Pancreas (tissue), 10 donors: Measurements from ENCODE around the gene STAC3. TPM values are rescaled to one million over a fixed set of nuclear protein-coding genes. Genes with fewer than 3 reads are reported as not detected.
A peak's percentile ranks its signal among the peaks of the same experiment; 100 is the strongest.

Experiments
- ATAC-seq, 4 donors: fragments of 200-7000 bp; cut with Tn5 transposase; one replicate each; pipeline versions ENCODE4 v1.8.0 to v1.9.1; 2020; ENCODE audit warnings: mild to moderate bottlenecking in 4 of 4, moderate library complexity in 4 of 4
- DNase-seq, 6 donors: peaks; one replicate each; pipeline ENCODE4 v3.0.0-alpha.2; 2020
- FAIRE-seq: peaks from 2 replicates; lab custom pipeline; 2012; peaks lifted over from hg19 to GRCh38; lab: Jason Lieb, UNC
- H3K27ac ChIP-seq, 4 donors: fragments of 200-600 bp; sonication (generic); 1 replicate in 3 of 4; 2 replicates in 1 of 4; pipeline versions ENCODE4 v1.5.0 to v1.8.0; 2020
- H3K27me3 ChIP-seq, 4 donors: fragments of 200-600 bp; one replicate each; pipeline ENCODE4 v1.8.0; 2021
- H3K36me3 ChIP-seq, 3 donors: fragments of 200-600 bp; sonication (generic) in 1 of 3; one replicate each; pipeline versions ENCODE4 v1.5.0 to v1.8.0; 2020 to 2021
- H3K4me1 ChIP-seq, 3 donors: fragments of 200-600 bp; one replicate each; pipeline ENCODE4 v1.8.0; 2021
- H3K4me3 ChIP-seq, 4 donors: fragments of 200-600 bp; sonication (generic) in 2 of 4; one replicate each; pipeline versions ENCODE4 v1.5.0 to v1.8.0; 2020 to 2021
- H3K9me3 ChIP-seq, 4 donors: fragments of 200-600 bp; one replicate each; pipeline ENCODE4 v1.8.0; 2021
- WGBS, 2 donors: extraction: QIAGEN DNeasy Blood & Tissue Kit; methylation state at CpG; one replicate each; pipeline ENCODE4 v1.1.7; 2013; 5-methylcytosine and 5-hydroxymethylcytosine counted together
- intact Hi-C, 3 donors: fragments of 100-400 bp; cut with DNase I; formaldehyde crosslinking; loops; one replicate each; pipeline versions ENCODE4 v1.11.1 to v1.14.2; 2022
- polyA plus RNA-seq, 2 donors: library from polyadenylated mRNA; stranded (reverse); fragments of 200-250 nt; gene quantifications; one replicate each; pipeline ENCODE4 v1.2.3, GENCODE V29; 2013
- total RNA-seq, 6 donors: library from RNA; stranded (reverse); fragmentation: NEBNext Ultra II Directional in 4 of 6; extraction: Animal tissue kit (Norgen Biotek cat#: 25700) in 4 of 6; gene quantifications; one replicate each; pipeline versions ENCODE4 v1.2.1 to v1.2.4, GENCODE V29; 2021 to 2023
- TF ChIP-seq, protein P1 (sequence below), 4 donors: fragments of 200-600 bp; sonication (generic) in 3 of 4; IDR thresholded peaks; one replicate each; pipeline versions ENCODE4 v1.5.0 to v1.8.0; 2021; ENCODE audit warnings: antibody characterized with exemption in 4 of 4
- donor health status: healthy with polysubstance abuse.
- donor health status: DM: no; HTN: no; CAD: no; lungs with moderate emphysema.
- donor health status: DM: no; HTN: no; CAD: no.
- donor health status: control.
- donor health status: control.
- donor health status: Bipolar disorder and iron deficiency.
- donor health status: DM: yes; HTN: yes; CAD: no.
- donor health status: DM: no; HTN: no; CAD: no.
- donor health status: DM: no; HTN: no; CAD: no.
- donor health status: DM: yes; HTN: yes; CAD: no.

STAC3 gene
- total and polyA plus RNA-seq, 8 donors, result 0.46 to 3.0 (median 1.1) TPM

DNA sequence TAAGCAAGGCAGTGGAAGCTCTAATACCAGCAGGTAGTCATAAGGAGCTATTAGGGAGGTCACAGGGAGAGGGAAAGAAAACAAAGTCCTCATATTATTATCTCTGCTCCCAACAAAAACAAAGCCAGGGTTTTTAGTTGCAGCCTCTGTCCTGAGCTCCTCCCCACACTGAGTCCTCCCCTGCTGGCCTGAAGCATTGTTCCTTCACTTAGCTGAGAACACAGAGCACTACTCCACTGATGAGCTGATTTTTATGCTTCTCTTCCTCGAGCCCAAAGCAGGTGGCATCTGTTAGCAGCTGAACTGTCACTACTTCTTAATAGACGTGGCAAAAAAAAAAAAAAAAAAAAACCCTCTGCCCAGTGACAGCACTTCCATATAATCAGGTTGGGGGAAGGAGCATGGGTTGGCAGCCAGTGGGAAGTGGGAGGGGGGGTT is 10.5 kb upstream of the STAC3 start:
- intact Hi-C loops, result no loop called here
- FAIRE-seq (no peak), ATAC-seq (peak in 2 of 4 donors; percentile 38 to 45), DNase-seq (no peak)
- Histone ChIP-seq H3K27ac (no peak overlapping the region), H3K36me3 (peaks cover 0 to 20% (median 8%) of the 10 kb centered on the region in 3 donors), H3K9me3 (no peaks in the 10 kb centered on the region), H3K4me3 (no peak overlapping the region), H3K27me3 (no peaks in the 10 kb centered on the region), H3K4me1 (peaks cover 4 to 16% (median 7%) of the 10 kb centered on the region in 3 donors)
- TF ChIP-seq, protein P1, sequence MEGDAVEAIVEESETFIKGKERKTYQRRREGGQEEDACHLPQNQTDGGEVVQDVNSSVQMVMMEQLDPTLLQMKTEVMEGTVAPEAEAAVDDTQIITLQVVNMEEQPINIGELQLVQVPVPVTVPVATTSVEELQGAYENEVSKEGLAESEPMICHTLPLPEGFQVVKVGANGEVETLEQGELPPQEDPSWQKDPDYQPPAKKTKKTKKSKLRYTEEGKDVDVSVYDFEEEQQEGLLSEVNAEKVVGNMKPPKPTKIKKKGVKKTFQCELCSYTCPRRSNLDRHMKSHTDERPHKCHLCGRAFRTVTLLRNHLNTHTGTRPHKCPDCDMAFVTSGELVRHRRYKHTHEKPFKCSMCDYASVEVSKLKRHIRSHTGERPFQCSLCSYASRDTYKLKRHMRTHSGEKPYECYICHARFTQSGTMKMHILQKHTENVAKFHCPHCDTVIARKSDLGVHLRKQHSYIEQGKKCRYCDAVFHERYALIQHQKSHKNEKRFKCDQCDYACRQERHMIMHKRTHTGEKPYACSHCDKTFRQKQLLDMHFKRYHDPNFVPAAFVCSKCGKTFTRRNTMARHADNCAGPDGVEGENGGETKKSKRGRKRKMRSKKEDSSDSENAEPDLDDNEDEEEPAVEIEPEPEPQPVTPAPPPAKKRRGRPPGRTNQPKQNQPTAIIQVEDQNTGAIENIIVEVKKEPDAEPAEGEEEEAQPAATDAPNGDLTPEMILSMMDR (IDR thresholded peaks at IDR 0.05), result no peak
- WGBS, 2 donors, result 41 to 65% methylated on average over 2 of the region's 2 CpGs

DNA sequence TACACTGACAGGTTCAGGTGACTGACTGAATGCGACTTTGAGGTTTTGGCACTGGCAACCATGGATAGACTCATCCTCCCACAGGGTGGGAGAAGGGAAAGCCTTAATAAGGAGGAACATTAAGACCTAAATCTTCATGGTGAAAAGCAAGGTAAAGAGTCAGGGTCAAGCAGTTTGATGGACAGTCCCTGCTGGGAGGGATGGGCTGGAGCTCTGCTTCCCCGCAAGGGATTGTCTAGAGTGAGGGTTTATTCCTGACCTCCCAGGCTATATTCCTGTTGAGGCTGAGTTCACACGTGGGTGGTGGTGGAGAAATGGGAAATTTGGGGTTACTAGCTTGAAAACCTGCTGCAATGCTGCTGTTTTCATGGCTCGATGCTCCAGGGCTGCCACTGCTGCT is 9.4 kb upstream of the STAC3 start:
- no peak for DNase-seq
- intact Hi-C loops, result no loop called here
- Histone ChIP-seq H3K36me3 (peaks cover 0 to 16% (median 8%) of the 10 kb centered on the region in 3 donors), H3K9me3 (no peaks in the 10 kb centered on the region), H3K4me3 (no peak overlapping the region), H3K27me3 (no peaks in the 10 kb centered on the region), H3K27ac (no peak overlapping the region), H3K4me1 (peaks cover 4 to 16% (median 7%) of the 10 kb centered on the region in 3 donors)
- FAIRE-seq, result no peak
- WGBS, 2 donors, result 91 to 93% methylated on average over 4 of the region's 4 CpGs
- TF ChIP-seq, protein P1 (IDR thresholded peaks at IDR 0.05), result no peak
- ATAC-seq, result no peak

DNA sequence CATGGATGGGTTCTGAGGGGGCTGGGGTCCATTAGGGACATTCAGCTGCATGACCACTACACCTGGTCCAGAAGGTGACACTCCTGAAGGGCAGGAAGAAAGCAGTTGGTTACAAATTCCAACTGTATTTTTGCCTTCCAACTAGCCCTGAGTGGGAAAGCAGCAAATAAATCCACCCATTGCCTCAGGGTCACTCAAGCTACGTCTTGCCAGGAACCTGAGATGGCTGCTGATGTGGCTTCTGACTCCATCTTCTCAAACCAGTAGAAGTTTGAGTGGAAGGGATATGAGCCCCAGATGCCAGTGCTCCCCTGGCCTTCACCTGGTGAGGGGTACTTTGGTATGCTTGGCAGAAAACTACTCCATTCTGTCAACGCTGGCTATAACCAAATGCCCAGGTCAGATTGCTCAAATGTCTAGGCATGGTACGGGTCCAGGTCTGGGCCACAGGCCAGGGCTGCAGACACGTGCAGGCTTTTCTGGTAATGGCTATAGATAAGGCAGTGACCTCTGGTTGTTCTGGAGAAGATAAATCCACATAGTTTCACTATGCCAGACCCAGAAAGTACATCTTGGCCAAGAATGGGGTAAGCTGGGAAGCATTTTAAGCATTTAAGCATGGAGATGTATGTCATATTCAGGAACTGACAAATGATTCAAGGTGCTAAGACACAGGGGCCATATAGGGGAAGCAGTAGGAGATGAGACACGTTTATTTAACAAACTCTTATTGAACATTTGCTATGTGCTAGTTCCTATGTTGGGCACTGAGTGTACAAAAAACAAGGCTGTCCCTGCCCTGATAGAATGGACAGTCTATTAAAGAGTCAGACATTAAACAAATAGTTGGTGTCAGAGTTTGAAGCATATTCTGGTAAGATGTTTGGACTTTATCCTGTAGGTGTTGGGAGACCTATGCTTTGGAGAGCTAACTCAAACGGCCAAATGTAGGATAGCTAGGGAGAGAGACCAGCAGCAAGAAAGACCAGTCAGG is 8.3 kb upstream of the STAC3 start:
- FAIRE-seq (no peak), ATAC-seq (peak; percentile 80 to 92 (median 86)), DNase-seq (peak in 4 of 6 donors; percentile 52 to 70 (median 64))
- Histone ChIP-seq H3K36me3 (peaks cover 0 to 16% (median 8%) of the 10 kb centered on the region in 3 donors), H3K4me3 (no peak overlapping the region), H3K27ac (peak overlapping the region in 2 of 4 donors; percentile 4 to 51), H3K4me1 (peaks cover 4 to 16% (median 7%) of the 10 kb centered on the region in 3 donors), H3K27me3 (no peaks in the 10 kb centered on the region), H3K9me3 (no peaks in the 10 kb centered on the region)
- TF ChIP-seq, protein P1 (IDR thresholded peaks at IDR 0.05), result no peak
- 16 to 18% methylated on average over 6 of the region's 6 CpGs for WGBS, 2 donors
- intact Hi-C loops, result no loop called here

DNA sequence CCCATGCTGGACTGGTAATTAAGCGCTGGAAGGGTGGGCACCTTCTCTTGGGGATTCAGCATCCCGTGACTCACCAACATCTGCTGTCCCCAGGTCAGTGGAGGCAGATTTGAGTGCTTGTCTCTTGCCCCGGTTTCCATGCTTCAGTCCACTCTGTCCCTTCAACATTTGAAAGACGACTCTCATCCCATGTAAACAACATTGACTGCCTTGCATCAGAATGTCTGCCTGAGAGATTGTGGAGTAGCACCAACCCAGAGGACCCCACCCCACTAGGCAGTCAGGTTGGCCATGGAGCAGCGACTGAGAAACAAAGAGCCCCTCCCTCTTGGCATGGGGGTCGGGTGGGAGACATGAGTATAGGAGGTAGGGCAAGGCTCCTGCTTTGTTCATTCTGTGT is 4.9 kb upstream of the STAC3 start:
- Histone ChIP-seq H3K27ac (no peak overlapping the region), H3K4me3 (no peak overlapping the region), H3K9me3 (no peaks in the 10 kb centered on the region), H3K27me3 (no peaks in the 10 kb centered on the region), H3K36me3 (peaks cover 0 to 16% (median 8%) of the 10 kb centered on the region in 3 donors), H3K4me1 (peaks cover 4 to 16% (median 7%) of the 10 kb centered on the region in 3 donors)
- WGBS, 2 donors, result 88 to 90% methylated on average over 6 of the region's 6 CpGs
- intact Hi-C loops, result no loop called here
- FAIRE-seq, result no peak
- no peak for DNase-seq
- ATAC-seq, result no peak
- TF ChIP-seq, protein P1 (IDR thresholded peaks at IDR 0.05), result no peak
